Measurements from ENCODE around the gene ARFIP2. TPM values are rescaled to one million over a fixed set of nuclear protein-coding genes. Genes with fewer than 3 reads are reported as not detected.

The ARFIP2 gene
- polyA plus RNA-seq, 1 of the 3 experiments (the other 2 are of a cell fraction): 128 TPM

- Histone ChIP-seq H3F3A (replicated peaks; ENCODE audit: insufficient read depth) (no peaks in the 10 kb centered on the region), H3K27ac (ENCODE audit: low read depth in 2 of 2, low read length in 1 of 2) (no peak overlapping the region), H3K4me2 (no peak overlapping the region), H3K36me3 (replicated peaks in 1 of 2; ENCODE audit: control insufficient read depth in 1 of 2, insufficient read depth in 2 of 2, low read length in 1 of 2) (no peaks in the 10 kb centered on the region), H3K27me3 (ENCODE audit: insufficient read depth) (no peaks in the 10 kb centered on the region), H4K20me1 (ENCODE audit: insufficient read depth) (no peaks in the 10 kb centered on the region), H3K4me3 (ENCODE audit: low read depth in 2 of 2, low read length in 1 of 2) (no peak overlapping the region), H3K9me2 (no peaks in the 10 kb centered on the region), H3K4me1 (ENCODE audit: control insufficient read depth in 1 of 2, insufficient read depth in 2 of 2, low read depth in 1 of 2, low read length in 1 of 2) (peaks cover 0 to 18% of the 10 kb centered on the region in 2 experiments; a peak in 1 of 4 replicates), H3K9me3 (no peaks in the 10 kb centered on the region), H3K9ac (no peak overlapping the region), H2AFZ (ENCODE audit: low read depth) (no peak overlapping the region), H3K79me2 (ENCODE audit: insufficient read depth) (no peaks in the 10 kb centered on the region)
- CTCF ChIA-PET: interaction anchor here (2.1 to 14.7 kb wide), 6 partner anchors 9 to 74 kb away, joined by 6 to 360 read pairs (median 17); no protein-coding TSS in a partner anchor
- no peak for DNase-seq
- no peak for TF ChIP-seq MAX (IDR thresholded peaks at IDR 0.05; ENCODE audit: low read depth)
- no peak for TF ChIP-seq IRF3 (IDR thresholded peaks at IDR 0.05; ENCODE audit: low read depth, low read length)
- TF ChIP-seq YY1 (IDR thresholded peaks at IDR 0.05; ENCODE audit: low read depth): no peak
- no peak for TF ChIP-seq CTCF (IDR thresholded peaks at IDR 0.05)
- TF ChIP-seq USF1 (IDR thresholded peaks at IDR 0.05; ENCODE audit: borderline replicate concordance, low read depth): no peak
- TF ChIP-seq ZBTB33 (IDR thresholded peaks at IDR 0.05; ENCODE audit: borderline replicate concordance, low read depth): no peak
- no peak for TF ChIP-seq SMC3 (IDR thresholded peaks at IDR 0.05; ENCODE audit: low read depth, low read length)
- TF ChIP-seq PBX3 (IDR thresholded peaks at IDR 0.05): no peak
- TF ChIP-seq RAD21 (IDR thresholded peaks at IDR 0.05; ENCODE audit: low read length): no peak
- no peak for TF ChIP-seq TCF12 (IDR thresholded peaks at IDR 0.05)
- TF ChIP-seq GATA2 (CRISPR knock-in tag; IDR thresholded peaks at IDR 0.05): no peak
- no peak for TF ChIP-seq SIN3A (IDR thresholded peaks at IDR 0.05; ENCODE audit: borderline replicate concordance, low read depth, low read length)
- no peak for TF ChIP-seq ELF1 (IDR thresholded peaks at IDR 0.05)
- TF ChIP-seq RXRA (IDR thresholded peaks at IDR 0.05; ENCODE audit: borderline replicate concordance, low read depth): no peak
- no peak for TF ChIP-seq FOXJ3 (CRISPR knock-in tag; IDR thresholded peaks at IDR 0.05)
- TF ChIP-seq MXI1 (IDR thresholded peaks at IDR 0.05; ENCODE audit: low read depth, low read length): no peak
- no peak for TF ChIP-seq TEAD4 (IDR thresholded peaks at IDR 0.05; ENCODE audit: borderline replicate concordance, insufficient read depth)
- no peak for TF ChIP-seq NFIC (IDR thresholded peaks at IDR 0.05; ENCODE audit: borderline replicate concordance)
- TF ChIP-seq MEF2A (IDR thresholded peaks at IDR 0.05; ENCODE audit: borderline replicate concordance, low read depth): no peak
- POLR2A ChIA-PET: interaction anchor here (0.6 to 2.3 kb wide), 2 partner anchors 18 to 36 kb away, joined by 3 to 9 read pairs; partner anchors contain the start of gene APBB1
- 83% methylated on average over 8 of the region's 12 CpGs for WGBS (ENCODE audit: low lambda C conversion rate)
Observed at GRCh38 chr11:6437423-6437822, 43.7 kb downstream of the ARFIP2 start.
